PC-3 (cell line): ENCODE results near the gene GLB1L2. TPM values are rescaled to one million over a fixed set of nuclear protein-coding genes. Genes with fewer than 3 reads are reported as not detected.

Experiments
- ATAC-seq: fragments of 200-7000 bp; cut with Tn5 transposase; 2 replicates; pipeline ENCODE4 v1.9.1; 2020; ENCODE audit warnings: mild to moderate bottlenecking, moderate library complexity
- BruUV-seq: library from RNA; stranded (reverse); fragments of 400-500 nt; replicated peaks from 2 replicates; lab custom pipeline; 2021; lab: Mats Ljungman, UMichigan
- CTCF ChIA-PET: fragments of 300-600 bp; sonication (Branson Sonifier 250); formaldehyde crosslinking; loops from one replicate; lab custom pipeline; 2022; ENCODE audit warnings: antibody characterized with exemption; lab: Charles Lee
- POLR2A ChIA-PET: fragments of 300-600 bp; sonication (Branson Sonifier 250); formaldehyde crosslinking; loops from one replicate; lab custom pipeline; 2022; ENCODE audit warnings: antibody characterized with exemption; ENCODE audit not compliant: unreplicated experiment; lab: Charles Lee
- DNase-seq: peaks from one replicate; pipeline ENCODE4 v3.0.0-alpha.2; 2015
- H2AFZ ChIP-seq: fragments of 300-600 bp; sonication (generic); 2 replicates; pipeline ENCODE4 v1.6.0; 2016; ENCODE audit warnings: antibody characterized with exemption, low read length
- H3F3A ChIP-seq: fragments of 300-600 bp; sonication (generic); one replicate; pipeline ENCODE4 v1.6.0; 2017; ENCODE audit warnings: antibody characterized with exemption, low read length, control low read depth, mild to moderate bottlenecking; ENCODE audit not compliant: unreplicated experiment
- H3K27ac ChIP-seq: fragments of 300-600 bp; sonication (generic); 2 replicates; pipeline ENCODE4 v1.5.1; 2016; ENCODE audit warnings: mild to moderate bottlenecking, low read length
- H3K27me3 ChIP-seq: fragments of 300-600 bp; sonication (generic); 2 replicates; pipeline ENCODE4 v1.6.1; 2016; ENCODE audit warnings: low read length, mixed read lengths
- H3K36me3 ChIP-seq: fragments of 300-600 bp; sonication (generic); 2 replicates; pipeline ENCODE4 v1.6.1; 2016; ENCODE audit warnings: low read depth, mixed run types, low read length, mixed read lengths
- H3K4me1 ChIP-seq: fragments of 300-600 bp; sonication (generic); 2 replicates; pipeline ENCODE4 v1.5.1; 2016; ENCODE audit warnings: low read length; ENCODE audit not compliant: insufficient read depth
- H3K4me2 ChIP-seq: fragments of 300-600 bp; sonication (generic); 2 replicates; pipeline ENCODE4 v1.6.0; 2016; ENCODE audit warnings: low read length
- H3K4me3 ChIP-seq: fragments of 300-600 bp; sonication (generic); 2 replicates; pipeline ENCODE4 v1.5.1; 2016; ENCODE audit warnings: mild to moderate bottlenecking, low read length, mixed read lengths
- H3K79me2 ChIP-seq: fragments of 300-600 bp; sonication (generic); 2 replicates; pipeline ENCODE4 v1.6.1; 2017; ENCODE audit warnings: low read length, mixed read lengths
- H3K9ac ChIP-seq: fragments of 300-600 bp; sonication (generic); 2 replicates; pipeline ENCODE4 v1.6.0; 2016; ENCODE audit warnings: mild to moderate bottlenecking, low read length
- H3K9me2 ChIP-seq: fragments of 300-600 bp; sonication (generic); replicated peaks from 2 replicates; pipeline ENCODE4 v1.6.1; 2016; ENCODE audit warnings: mixed run types, low read length, mixed read lengths
- H3K9me3 ChIP-seq: fragments of 300-600 bp; sonication (generic); 2 replicates; pipeline ENCODE4 v1.6.1; 2016; ENCODE audit warnings: low read length, mixed read lengths
- H4K20me1 ChIP-seq: fragments of 300-600 bp; sonication (generic); 2 replicates; pipeline ENCODE4 v1.6.1; 2016; ENCODE audit warnings: low read length, mixed read lengths
- EZH2 ChIP-seq: fragments of 300-600 bp; sonication (generic); IDR thresholded peaks from one replicate; pipeline ENCODE4 v1.6.1; 2017; ENCODE audit warnings: antibody characterized with exemption, mild to moderate bottlenecking, low read length; ENCODE audit not compliant: unreplicated experiment
- EZH2phosphoT487 ChIP-seq: fragments of 300-600 bp; sonication (generic); IDR thresholded peaks from 2 replicates; pipeline ENCODE4 v1.6.1; 2018; ENCODE audit warnings: mild to moderate bottlenecking, antibody characterized with exemption, low read length, borderline replicate concordance
- intact Hi-C: fragments of 100-400 bp; cut with micrococcal nuclease; formaldehyde crosslinking; loops from 2 replicates; pipeline ENCODE4 v1.9.0; 2023
- total RNA-seq: library from RNA; depleted of rRNA; stranded (reverse); fragments of >200 nt; gene quantifications from 2 replicates; pipeline ENCODE4 v1.2.3, GENCODE V29; 2014
- TF ChIP-seq, protein P1 (sequence below): fragments of 300-600 bp; sonication (generic); conservative IDR thresholded peaks from 2 replicates; pipeline ENCODE4 v1.5.1; 2017; ENCODE audit warnings: antibody characterized with exemption, low read depth, mild to moderate bottlenecking, low read length

The GLB1L2 gene
- total RNA-seq, 1 experiment from 2014 or later = 0.62 TPM

DNA sequence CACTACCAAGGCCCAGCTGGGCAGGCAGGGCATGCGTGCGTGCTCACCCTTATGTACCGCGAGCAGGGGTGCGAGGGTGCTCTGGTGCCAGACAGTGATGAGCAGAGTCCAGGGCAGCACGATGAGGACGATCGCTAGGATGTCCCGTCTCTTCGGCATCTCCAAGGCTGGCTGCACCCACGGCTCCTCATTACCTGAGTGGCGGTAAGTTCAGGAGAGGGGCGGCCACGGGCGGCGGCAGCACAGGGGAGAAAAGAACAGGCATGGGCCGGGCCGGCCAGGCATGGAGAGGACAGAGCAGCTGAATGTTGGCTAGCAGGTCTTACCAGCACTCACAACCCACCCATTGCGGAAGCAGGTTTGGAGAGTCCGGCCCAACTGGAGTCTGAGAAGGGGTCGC, 55.7 kb downstream of the GLB1L2 start:
- H3F3A ChIP-seq = no peaks in the 10 kb centered on the region
- H3K27me3 ChIP-seq = peaks cover 14% of the 10 kb centered on the region
- H3K4me1 ChIP-seq = no peaks in the 10 kb centered on the region
- no peaks in the 10 kb centered on the region for H3K9me2 ChIP-seq
- POLR2A ChIA-PET = no interaction called here
- no peaks in the 10 kb centered on the region for H4K20me1 ChIP-seq
- no peak overlapping the region for H2AFZ ChIP-seq
- no peak overlapping the region for H3K27ac ChIP-seq
- no TSS peak for BruUV-seq
- intact Hi-C loops = no loop called here
- DNase-seq = no peak
- ATAC-seq = no peak
- H3K79me2 ChIP-seq = no peaks in the 10 kb centered on the region
- no peaks in the 10 kb centered on the region for H3K36me3 ChIP-seq
- no peak for TF ChIP-seq EZH2
- no peak for TF ChIP-seq EZH2phosphoT487
- TF ChIP-seq, protein P1, sequence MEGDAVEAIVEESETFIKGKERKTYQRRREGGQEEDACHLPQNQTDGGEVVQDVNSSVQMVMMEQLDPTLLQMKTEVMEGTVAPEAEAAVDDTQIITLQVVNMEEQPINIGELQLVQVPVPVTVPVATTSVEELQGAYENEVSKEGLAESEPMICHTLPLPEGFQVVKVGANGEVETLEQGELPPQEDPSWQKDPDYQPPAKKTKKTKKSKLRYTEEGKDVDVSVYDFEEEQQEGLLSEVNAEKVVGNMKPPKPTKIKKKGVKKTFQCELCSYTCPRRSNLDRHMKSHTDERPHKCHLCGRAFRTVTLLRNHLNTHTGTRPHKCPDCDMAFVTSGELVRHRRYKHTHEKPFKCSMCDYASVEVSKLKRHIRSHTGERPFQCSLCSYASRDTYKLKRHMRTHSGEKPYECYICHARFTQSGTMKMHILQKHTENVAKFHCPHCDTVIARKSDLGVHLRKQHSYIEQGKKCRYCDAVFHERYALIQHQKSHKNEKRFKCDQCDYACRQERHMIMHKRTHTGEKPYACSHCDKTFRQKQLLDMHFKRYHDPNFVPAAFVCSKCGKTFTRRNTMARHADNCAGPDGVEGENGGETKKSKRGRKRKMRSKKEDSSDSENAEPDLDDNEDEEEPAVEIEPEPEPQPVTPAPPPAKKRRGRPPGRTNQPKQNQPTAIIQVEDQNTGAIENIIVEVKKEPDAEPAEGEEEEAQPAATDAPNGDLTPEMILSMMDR = no peak
- CTCF ChIA-PET = no interaction called here
- H3K9ac ChIP-seq = no peak overlapping the region
- H3K4me2 ChIP-seq = no peak overlapping the region
- no peak overlapping the region for H3K4me3 ChIP-seq
- H3K9me3 ChIP-seq = no peaks in the 10 kb centered on the region

DNA sequence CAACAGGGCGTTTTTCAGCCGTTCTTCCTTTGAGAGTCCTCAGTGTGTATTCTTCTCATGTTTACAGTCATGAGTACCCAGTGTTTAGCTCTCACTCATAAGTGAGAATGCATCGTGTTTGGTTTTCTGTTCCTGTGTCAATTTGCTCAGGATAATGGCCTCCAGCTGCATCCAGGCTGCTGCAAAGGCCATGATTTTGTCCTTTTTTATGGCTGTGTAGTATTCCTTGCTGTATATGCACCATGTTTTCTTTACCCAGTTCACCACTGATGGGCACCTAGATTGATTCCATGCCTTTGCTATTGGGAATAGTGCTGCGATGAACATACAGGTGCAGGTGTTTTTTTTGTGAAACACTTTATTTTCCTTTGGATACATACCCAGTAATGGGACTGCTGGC, 56.8 kb downstream of the GLB1L2 start:
- H3K4me2 ChIP-seq = no peak overlapping the region
- H3K79me2 ChIP-seq = no peaks in the 10 kb centered on the region
- H3K9ac ChIP-seq = no peak overlapping the region
- H4K20me1 ChIP-seq = no peaks in the 10 kb centered on the region
- peaks cover 24% of the 10 kb centered on the region for H3K27me3 ChIP-seq
- no peak overlapping the region for H2AFZ ChIP-seq
- H3F3A ChIP-seq = no peaks in the 10 kb centered on the region
- no peak overlapping the region for H3K4me3 ChIP-seq
- no peaks in the 10 kb centered on the region for H3K4me1 ChIP-seq
- no peaks in the 10 kb centered on the region for H3K9me3 ChIP-seq
- TF ChIP-seq EZH2 = no peak
- TF ChIP-seq, protein P1 = no peak
- TF ChIP-seq EZH2phosphoT487 = no peak
- ATAC-seq = no peak
- H3K9me2 ChIP-seq = no peaks in the 10 kb centered on the region
- H3K27ac ChIP-seq = no peak overlapping the region
- ChIA-PET CTCF (no interaction called here), POLR2A (no interaction called here)
- no peaks in the 10 kb centered on the region for H3K36me3 ChIP-seq
- DNase-seq = no peak
- intact Hi-C loops = no loop called here
- no TSS peak for BruUV-seq

DNA sequence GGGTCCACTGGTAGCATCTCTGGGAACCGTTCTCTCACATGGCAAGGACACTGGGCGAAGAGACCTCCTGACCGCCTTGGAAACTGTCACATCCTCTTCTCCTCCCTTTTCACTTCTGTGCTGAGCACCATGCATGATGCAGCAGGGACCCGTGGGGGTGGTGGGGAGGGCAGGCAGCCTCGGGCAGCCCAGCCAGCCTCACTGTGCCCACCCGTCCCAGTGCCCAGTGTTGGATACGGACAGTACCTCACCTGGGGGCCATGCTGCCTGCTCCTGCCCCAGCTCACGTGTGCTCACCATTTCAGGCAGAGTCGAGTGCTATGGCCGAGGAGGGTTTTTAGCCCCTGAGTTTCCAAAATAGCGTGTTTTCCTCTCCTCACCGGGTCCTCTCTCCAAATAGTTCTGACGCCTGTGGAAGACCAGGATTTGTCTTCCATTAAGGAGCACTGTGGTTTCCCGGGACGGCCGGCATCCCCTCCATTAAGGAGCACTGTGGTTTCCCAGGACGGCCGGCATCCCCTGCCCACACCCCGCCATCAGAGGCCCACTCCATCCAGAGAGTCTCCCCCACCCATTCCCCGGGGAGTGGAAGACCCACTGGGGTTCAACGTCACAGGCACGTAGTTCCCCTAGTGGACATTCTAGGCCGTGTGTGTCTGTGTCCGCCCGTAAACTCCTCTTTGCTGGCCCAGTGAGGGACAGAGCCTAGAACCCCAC, 57.8 kb downstream of the GLB1L2 start:
- Histone ChIP-seq H3K27ac (no peak overlapping the region), H3K9ac (no peak overlapping the region), H3K9me2 (no peaks in the 10 kb centered on the region), H3K27me3 (peaks cover 24% of the 10 kb centered on the region), H3K4me1 (no peaks in the 10 kb centered on the region), H3K9me3 (no peaks in the 10 kb centered on the region), H3K79me2 (no peaks in the 10 kb centered on the region), H3K4me2 (no peak overlapping the region), H3F3A (no peaks in the 10 kb centered on the region), H3K4me3 (no peak overlapping the region), H2AFZ (no peak overlapping the region), H3K36me3 (no peaks in the 10 kb centered on the region), H4K20me1 (no peaks in the 10 kb centered on the region)
- POLR2A ChIA-PET = no interaction called here
- TF ChIP-seq, protein P1 = no peak
- TF ChIP-seq EZH2phosphoT487 (no peak), EZH2 (no peak)
- BruUV-seq = no TSS peak
- DNase-seq = no peak
- intact Hi-C loops = no loop called here
- CTCF ChIA-PET = no interaction called here
- ATAC-seq = no peak
